ENCODE results near the gene BPIFB4. TPM values are rescaled to one million over a fixed set of nuclear protein-coding genes. Genes with fewer than 3 reads are reported as not detected.

The BPIFB4 gene
- total and polyA plus RNA-seq, 2 experiments from 2014 or later, result not detected

GRCh38 chr20:33108661-33109060 is 29.2 kb downstream of the BPIFB4 start:
- peaks cover 6% of the 10 kb centered on the region; the same call in 2 of the 3 replicates for H3K9me3 Mint-ChIP-seq
- peaks cover 2% of the 10 kb centered on the region; the same call in 2 of the 3 replicates for H3K36me3 Mint-ChIP-seq (ENCODE audit: low read depth)
- H3K4me3 Mint-ChIP-seq, result no peak overlapping the region
- no peak overlapping the region for H3K4me2 ChIP-seq
- H3K27ac ChIP-seq (ENCODE audit: low read depth), result no peak overlapping the region
- peaks cover 3% of the 10 kb centered on the region; the same call in 1 of the 2 replicates for H3K4me1 ChIP-seq (ENCODE audit: insufficient read depth)
- H3K27ac Mint-ChIP-seq, result no peak overlapping the region
- no peak overlapping the region for H3K4me3 ChIP-seq
- TF ChIP-seq EZH2phosphoT487 (IDR thresholded peaks at IDR 0.05; ENCODE audit: unreplicated experiment), result no peak
- no peak for TF ChIP-seq CTCF (conservative IDR thresholded peaks at IDR 0.05; ENCODE audit: low read depth in 2 of 2)
- TF ChIP-seq EZH2 (IDR thresholded peaks at IDR 0.05; ENCODE audit: low read depth, unreplicated experiment), result no peak
- no peak for TF ChIP-seq NANOG (IDR thresholded peaks at IDR 0.05; ENCODE audit: borderline replicate concordance)
- no peak for TF ChIP-seq REST (IDR thresholded peaks at IDR 0.05; ENCODE audit: unreplicated experiment)
- no peak for TF ChIP-seq ETS1 (IDR thresholded peaks at IDR 0.05)
- TF ChIP-seq JUNB (IDR thresholded peaks at IDR 0.05; ENCODE audit: unreplicated experiment), result no peak
- no peak for TF ChIP-seq ZNF331 (CRISPR knock-in tag; IDR thresholded peaks at IDR 0.05; ENCODE audit: low read depth)
- no peak for TF ChIP-seq STAT1 (IDR thresholded peaks at IDR 0.05; ENCODE audit: unreplicated experiment)
- no peak for TF ChIP-seq POLR2AphosphoS5 (IDR thresholded peaks at IDR 0.05; ENCODE audit: low read depth)
- TF ChIP-seq ZNF114 (CRISPR knock-in tag; IDR thresholded peaks at IDR 0.05), result no peak
- no peak for TF ChIP-seq ZNF462 (CRISPR knock-in tag; IDR thresholded peaks at IDR 0.05)
- no peak for TF ChIP-seq CREB1 (CRISPR knock-in tag; IDR thresholded peaks at IDR 0.05; ENCODE audit: low read depth)
- H3K36me3 ChIP-seq (ENCODE audit: insufficient read depth), result no peaks in the 10 kb centered on the region
- H2AFZ ChIP-seq, result no peak overlapping the region
- no peaks in the 10 kb centered on the region for H3F3A ChIP-seq (replicated peaks; ENCODE audit: low read depth)
- H4K20me1 ChIP-seq (replicated peaks; ENCODE audit: insufficient read depth), result no peaks in the 10 kb centered on the region
- H3K9me2 ChIP-seq (ENCODE audit: insufficient read depth), result no peaks in the 10 kb centered on the region
- H3K27me3 Mint-ChIP-seq (ENCODE audit: insufficient read depth, low read depth, poor library complexity), result peaks cover under 1% of the 10 kb centered on the region
- H3K79me2 ChIP-seq (replicated peaks; ENCODE audit: insufficient read depth), result no peaks in the 10 kb centered on the region
- no peak for DNase-seq (ENCODE audit: low spot score)
- no peak for ATAC-seq
- no peaks in the 10 kb centered on the region for H3K27me3 ChIP-seq (ENCODE audit: insufficient read depth)
- H3K4me1 Mint-ChIP-seq, result peaks cover 3% of the 10 kb centered on the region

Measured in GM23338 (cell line).